Stimulated activated naive CD8-positive, alpha-beta T cell treated with anti-CD3 and anti-CD28 coated beads, Interleukin-15, Interleukin-2, amounts not matched to agents 100 U/mL and 50 U/mL, for 24 hours (primary cell): Measurements from ENCODE around the gene ATG4A.

Experiments used
- ATAC-seq: fragments of 150-1000 bp; cut with Tn5 transposase; one replicate; pipeline ENCODE4 v1.10.0; 2021
- DNase-seq: peaks from one replicate; pipeline ENCODE4 v3.0.0; 2021

ATG4A gene

DNA sequence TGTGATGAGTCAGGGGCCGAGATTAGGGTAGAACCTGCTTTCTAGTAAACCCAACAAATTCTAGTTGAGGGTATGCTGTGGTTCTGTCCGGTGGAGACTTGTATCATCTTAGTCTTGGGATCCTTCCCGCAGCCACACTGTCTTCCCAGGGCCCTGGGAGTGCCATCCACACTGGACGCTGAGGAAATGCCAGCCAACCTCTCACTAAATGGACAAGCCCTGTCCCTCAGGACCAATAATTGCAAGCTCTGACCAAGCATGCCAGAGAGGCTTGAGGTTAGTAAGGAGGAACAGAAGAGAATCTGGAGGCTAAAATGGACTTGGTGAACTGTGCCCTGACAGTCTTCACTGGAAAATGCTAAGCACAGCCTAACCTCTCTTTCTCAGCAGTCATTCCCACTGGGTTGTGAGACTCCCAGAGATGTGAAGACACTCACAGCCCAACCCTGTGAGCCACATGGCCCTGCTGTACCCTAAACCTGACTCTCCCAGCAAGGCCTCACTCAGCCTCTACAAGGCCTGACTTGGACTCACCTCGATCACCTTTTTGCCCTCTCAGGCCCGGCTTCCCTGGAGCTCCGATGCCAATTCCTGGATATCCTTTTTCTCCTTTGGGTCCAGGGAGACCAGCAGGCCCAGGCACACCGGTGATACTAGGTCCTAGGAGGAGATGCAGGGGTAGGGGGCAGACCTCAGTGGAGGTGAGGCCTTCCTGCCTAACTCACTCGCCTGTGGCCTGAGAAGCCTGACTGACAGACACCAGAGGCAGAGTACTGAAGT lies 77.6 kb downstream of the ATG4A start:
- DNase-seq (no peak), ATAC-seq (no peak)

DNA sequence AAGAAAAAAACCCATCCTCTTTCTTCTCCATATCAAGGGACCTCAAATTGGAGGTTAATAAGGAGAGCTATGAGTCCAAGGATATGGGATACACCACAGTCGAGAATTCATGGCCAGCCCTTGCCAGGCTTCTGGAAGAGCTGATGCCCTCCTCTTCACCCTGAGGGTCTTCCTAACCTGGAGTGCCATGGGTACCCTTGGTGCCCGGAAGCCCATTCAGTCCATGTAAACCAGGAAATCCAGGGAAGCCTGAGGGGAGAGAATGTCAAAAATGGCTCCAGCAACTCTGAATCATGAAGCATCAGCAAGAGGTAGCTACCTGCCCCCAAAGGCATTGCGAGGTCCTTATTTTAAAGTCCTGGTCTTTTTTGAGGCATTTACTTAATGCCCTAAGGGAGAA lies 78.2 kb downstream of the ATG4A start:
- DNase-seq: no peak
- ATAC-seq: no peak

DNA sequence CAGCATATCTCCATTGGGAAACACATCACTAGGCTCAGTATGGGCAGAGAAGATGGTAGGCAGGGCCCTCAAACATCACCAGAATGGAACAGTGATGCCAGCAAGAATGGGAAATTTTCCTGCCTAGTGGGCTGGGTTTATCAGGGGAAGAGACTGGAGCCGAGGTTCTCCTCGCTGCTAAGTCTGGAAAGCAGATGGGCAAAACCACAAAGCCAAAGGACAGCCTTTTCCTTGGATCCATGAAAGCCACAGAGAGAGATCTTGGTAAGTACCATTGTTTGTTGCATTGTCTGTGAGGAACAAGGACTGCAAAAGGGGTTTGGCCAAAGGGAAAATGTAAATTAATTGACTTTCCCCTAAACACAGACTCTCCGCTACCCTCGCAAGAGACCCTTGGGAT lies 80.1 kb downstream of the ATG4A start:
- no peak for ATAC-seq

DNA sequence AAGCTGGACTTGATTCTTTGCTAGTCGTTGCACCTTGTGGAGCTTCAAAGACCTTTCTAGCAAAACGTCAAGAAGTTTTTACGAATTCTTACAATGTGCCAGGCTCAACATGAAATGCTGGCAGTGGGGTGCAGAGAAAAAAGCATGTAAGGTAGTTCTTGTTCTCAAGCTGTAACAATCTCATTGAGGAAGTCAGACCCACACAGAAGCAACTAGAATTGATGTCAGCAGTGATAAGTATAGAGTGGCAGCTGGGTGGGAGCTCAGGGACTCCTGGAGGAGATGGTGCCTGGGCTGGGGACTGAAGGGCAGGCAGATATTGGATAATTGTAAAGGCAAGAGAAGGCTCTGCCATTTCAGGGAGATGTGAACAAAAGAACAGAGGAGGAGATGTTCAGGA lies 82.3 kb downstream of the ATG4A start:
- ATAC-seq: no peak

More for the DNA sequence above, 80.1 kb downstream of the ATG4A start:
- DNase-seq: no peak

DNA sequence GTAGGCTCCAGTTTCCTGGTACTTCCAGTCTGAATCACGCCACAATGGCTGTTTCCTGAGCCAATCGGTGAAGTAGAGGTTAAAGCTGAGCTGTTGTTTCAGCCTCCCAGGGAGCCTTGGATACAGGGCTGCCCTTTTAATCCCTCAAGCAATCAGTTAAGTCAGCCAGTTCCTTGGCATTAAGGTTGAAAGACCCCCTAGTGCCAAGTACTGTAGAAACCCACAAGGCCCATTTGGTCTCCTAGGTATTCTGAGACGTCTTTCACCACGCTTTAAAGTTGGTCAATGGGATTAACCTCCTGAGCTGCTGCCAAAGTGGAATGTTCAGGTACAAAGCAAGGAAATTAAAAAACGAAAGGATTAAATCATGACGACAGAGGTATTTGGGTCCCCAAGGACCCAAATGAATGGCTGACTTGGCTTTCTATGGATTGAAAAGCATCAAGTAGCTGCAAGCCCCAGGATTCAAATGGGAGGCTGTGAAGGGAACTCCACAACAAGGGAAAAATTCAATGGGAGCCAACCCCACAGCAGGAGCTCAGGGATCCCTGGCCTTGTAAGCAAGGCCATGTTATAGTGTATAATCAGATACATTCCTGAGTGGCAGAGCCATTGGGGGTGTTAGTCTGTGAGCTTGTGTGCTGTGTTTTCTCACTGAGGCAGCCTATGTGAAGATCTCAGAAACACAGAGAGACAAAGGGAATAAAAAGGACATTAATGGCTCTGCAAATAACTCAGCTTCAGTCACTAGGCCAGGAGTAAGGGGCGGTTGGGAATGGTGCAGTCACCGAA lies 86.0 kb downstream of the ATG4A start:
- ATAC-seq: no peak
- no peak for DNase-seq

More for the DNA sequence above, 82.3 kb downstream of the ATG4A start:
- DNase-seq: no peak

DNA sequence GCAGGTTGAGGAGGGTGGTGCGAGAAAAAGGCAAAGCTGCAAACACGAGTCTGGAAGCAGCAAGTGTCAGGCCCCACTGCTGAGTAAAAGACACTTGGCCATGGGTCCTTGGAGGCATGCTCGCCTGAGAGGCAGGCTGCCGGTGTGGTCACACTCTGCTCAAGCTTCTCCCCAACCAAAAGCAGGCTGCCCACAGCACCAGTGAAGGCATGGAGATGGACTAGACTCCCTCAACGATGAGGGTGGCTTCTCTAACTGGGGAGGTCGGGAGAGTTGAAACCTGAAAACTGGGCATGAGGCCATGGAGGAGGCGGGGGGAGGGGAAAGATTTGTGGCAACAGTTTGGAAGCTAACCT lies 86.5 kb downstream of the ATG4A start:
- DNase-seq (no peak), ATAC-seq (no peak)

DNA sequence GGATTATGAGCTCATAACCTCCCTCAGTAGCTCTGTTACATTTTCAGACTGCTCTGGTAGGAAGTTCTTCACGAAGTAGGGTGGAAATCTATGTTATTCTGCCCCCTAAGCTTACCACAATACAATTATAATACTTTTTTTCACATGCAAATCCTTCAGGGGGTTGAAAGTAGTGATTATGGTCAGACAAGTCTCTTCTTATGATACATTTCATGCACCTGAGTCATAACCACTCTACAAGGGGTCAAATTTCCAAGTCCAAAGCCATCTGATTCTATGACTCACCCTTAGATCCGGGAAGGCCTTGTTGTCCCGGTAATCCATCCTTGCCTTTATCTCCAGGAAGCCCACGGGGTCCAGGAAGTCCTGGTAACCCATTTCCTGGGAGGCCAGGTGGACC lies 95.2 kb downstream of the ATG4A start:
- ATAC-seq (no peak), DNase-seq (no peak)

DNA sequence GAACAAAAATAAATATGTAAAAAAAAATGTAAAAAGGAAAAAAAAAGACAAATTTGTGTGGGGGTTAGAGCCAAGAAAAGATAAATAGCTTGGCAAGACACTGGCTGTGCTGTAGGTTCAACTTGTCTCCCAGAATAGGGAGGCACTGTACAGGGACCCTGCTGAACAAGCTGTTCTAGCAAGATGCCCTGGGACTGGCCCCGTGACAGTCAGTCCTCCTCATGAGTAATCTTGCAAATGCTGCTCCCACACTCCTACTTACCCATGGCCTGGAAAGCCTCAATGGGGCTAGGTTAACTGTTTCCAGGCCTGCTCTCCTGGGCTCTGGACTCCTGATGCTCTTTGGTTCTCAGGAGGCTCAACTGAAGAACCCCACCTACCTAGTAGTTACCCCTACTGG lies 106.8 kb downstream of the ATG4A start:
- DNase-seq: no peak
- ATAC-seq: no peak

DNA sequence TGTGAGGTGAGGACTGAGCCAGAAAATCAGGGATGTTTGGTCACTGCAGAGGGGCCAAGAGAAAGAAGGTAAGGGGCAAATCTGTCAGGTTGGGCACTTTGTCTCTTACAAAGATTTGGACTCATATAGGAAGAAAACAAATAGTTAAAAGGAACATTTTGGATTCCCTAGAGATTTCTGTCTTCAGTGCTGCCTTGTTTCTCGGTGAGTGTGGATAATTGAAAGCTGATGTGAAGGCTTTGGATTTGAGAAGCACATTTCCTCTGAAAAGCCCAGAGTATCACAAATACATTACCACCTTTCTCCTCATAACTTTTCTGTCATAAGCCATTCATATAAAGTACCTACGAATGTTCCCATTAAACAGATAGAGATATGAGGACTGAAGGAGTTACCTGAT lies 107.5 kb downstream of the ATG4A start:
- DNase-seq: no peak
- no peak for ATAC-seq

DNA sequence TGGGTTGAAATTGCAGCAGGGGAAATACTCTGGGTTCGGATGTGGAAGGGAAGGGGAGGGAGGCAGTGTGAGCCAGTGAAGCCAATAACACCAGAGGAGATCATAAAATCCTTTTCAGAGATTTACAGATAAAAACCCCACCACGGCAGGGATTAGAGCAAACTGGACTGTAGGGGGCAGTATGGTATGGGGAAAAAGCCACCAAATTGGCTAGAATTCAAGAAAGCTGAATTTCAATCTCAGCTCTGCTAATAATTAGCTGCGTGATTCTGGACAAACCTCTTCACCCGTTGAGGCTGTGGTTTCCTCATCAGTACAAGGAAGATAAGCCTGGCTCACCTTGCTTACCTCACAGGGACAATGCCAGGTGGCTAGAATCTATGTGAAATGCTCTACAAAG lies 108.1 kb downstream of the ATG4A start:
- ATAC-seq (no peak), DNase-seq (peak; percentile 4)

DNA sequence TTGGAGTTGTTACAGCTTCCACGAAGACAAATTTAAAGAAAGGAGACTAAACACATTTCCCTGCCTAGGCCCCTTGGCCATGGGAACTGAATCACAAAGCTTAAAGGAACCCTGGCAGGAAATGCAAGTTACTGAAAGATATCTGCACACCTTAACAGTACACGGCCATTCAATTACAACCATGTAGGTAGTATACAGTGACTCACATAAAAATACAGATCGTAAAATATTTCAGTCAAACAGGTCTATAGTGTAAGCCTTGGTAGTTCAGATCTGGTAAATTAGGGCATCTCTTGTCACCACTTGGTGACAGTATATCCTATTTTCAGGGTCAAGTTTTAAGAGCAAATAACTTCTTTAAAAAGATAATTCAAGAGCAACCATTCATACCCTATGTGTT lies 112.0 kb downstream of the ATG4A start:
- DNase-seq: no peak
- no peak for ATAC-seq
